H9 (cell line): ENCODE results near the gene SETDB2. TPM values are rescaled to one million over a fixed set of nuclear protein-coding genes. Genes with fewer than 3 reads are reported as not detected.

ENCODE experiments used
- DNase-seq: peaks from one replicate; pipeline ENCODE4 v3.0.0-alpha.2; 2017
- H2AFZ ChIP-seq: one replicate; pipeline ENCODE4 v1.6.1; 2013; ENCODE audit warnings: mild to moderate bottlenecking, low read length, control low read depth, moderate library complexity
- H2AK5ac ChIP-seq: 2 replicates; pipeline ENCODE4 v1.6.1; 2013; ENCODE audit warnings: low read length, control low read depth, mixed read lengths; ENCODE audit not compliant: insufficient read length
- H2BK120ac ChIP-seq: one replicate; pipeline ENCODE4 v1.6.1; 2013; ENCODE audit warnings: low read depth, mild to moderate bottlenecking, low read length, control low read depth, inconsistent platforms; ENCODE audit not compliant: poor library complexity, severe bottlenecking
- H2BK12ac ChIP-seq: 2 replicates; pipeline ENCODE4 v1.6.1; 2013; ENCODE audit warnings: low read length, control low read depth, mixed read lengths, low read depth; ENCODE audit not compliant: insufficient read length
- H2BK15ac ChIP-seq: 2 replicates; pipeline ENCODE4 v1.6.1; 2013; ENCODE audit warnings: low read depth, low read length, control low read depth
- H2BK20ac ChIP-seq: one replicate; pipeline ENCODE4 v1.6.1; 2013; ENCODE audit warnings: low read depth, mild to moderate bottlenecking, low read length, control low read depth, inconsistent platforms; ENCODE audit not compliant: poor library complexity, severe bottlenecking
- H2BK5ac ChIP-seq: 2 replicates; pipeline ENCODE4 v1.6.1; 2013; ENCODE audit warnings: low read length, control low read depth, mixed read lengths; ENCODE audit not compliant: insufficient read length
- H3K14ac ChIP-seq: 2 replicates; pipeline ENCODE4 v1.6.1; 2013; ENCODE audit warnings: low read length, control low read depth; ENCODE audit not compliant: insufficient read depth
- H3K18ac ChIP-seq: 2 replicates; pipeline ENCODE4 v1.6.1; 2013; ENCODE audit warnings: low read depth, mild to moderate bottlenecking, mixed read lengths, low read length, control low read depth; ENCODE audit not compliant: insufficient read length
- H3K23ac ChIP-seq: 2 replicates; pipeline ENCODE4 v1.6.1; 2013; ENCODE audit warnings: low read length, control low read depth, mixed read lengths, low read depth; ENCODE audit not compliant: insufficient read length
- H3K23me2 ChIP-seq: 2 replicates; pipeline ENCODE4 v1.6.1; 2013; ENCODE audit warnings: low read depth, mild to moderate bottlenecking, mixed read lengths, low read length, control low read depth; ENCODE audit not compliant: insufficient read length, poor library complexity, severe bottlenecking
- H3K27ac ChIP-seq: 2 replicates; pipeline ENCODE4 v1.5.1; 2013; ENCODE audit warnings: low read length, control low read depth, mixed read lengths, low read depth; ENCODE audit not compliant: insufficient read length
- H3K27me3 ChIP-seq: 2 replicates; pipeline ENCODE4 v1.6.1; 2013; ENCODE audit warnings: low read length, control low read depth, inconsistent platforms; ENCODE audit not compliant: insufficient read depth
- H3K4ac ChIP-seq: 2 replicates; pipeline ENCODE4 v1.6.1; 2013; ENCODE audit warnings: low read depth, mild to moderate bottlenecking, control low read depth, inconsistent platforms, low read length, moderate library complexity
- H3K4me1 ChIP-seq: 2 replicates; pipeline ENCODE4 v1.6.1; 2013; ENCODE audit warnings: low read length, control low read depth, inconsistent platforms; ENCODE audit not compliant: insufficient read depth
- H3K4me2 ChIP-seq: 2 replicates; pipeline ENCODE4 v1.6.1; 2013; ENCODE audit warnings: low read length, control low read depth, mixed read lengths; ENCODE audit not compliant: insufficient read length, insufficient read depth
- H3K56ac ChIP-seq: 2 replicates; pipeline ENCODE4 v1.6.1; 2013; ENCODE audit warnings: low read depth, mild to moderate bottlenecking, mixed read lengths, low read length, control low read depth; ENCODE audit not compliant: insufficient read length
- H3K79me1 ChIP-seq: 2 replicates; pipeline ENCODE4 v1.6.1; 2013; ENCODE audit warnings: low read depth, mild to moderate bottlenecking, moderate library complexity, low read length, control low read depth, inconsistent platforms; ENCODE audit not compliant: insufficient read depth, poor library complexity, severe bottlenecking
- H3K79me2 ChIP-seq: 2 replicates; pipeline ENCODE4 v1.6.1; 2013; ENCODE audit warnings: low read length, control low read depth, inconsistent platforms; ENCODE audit not compliant: insufficient read depth
- H3K9ac ChIP-seq: 2 replicates; pipeline ENCODE4 v1.6.1; 2013; ENCODE audit warnings: low read length, control low read depth, mixed read lengths; ENCODE audit not compliant: insufficient read length; ENCODE audit errors: extremely low read depth
- H3K9me3 ChIP-seq: one replicate; pipeline ENCODE4 v1.6.1; 2013; ENCODE audit warnings: low read depth, low read length, inconsistent platforms; ENCODE audit not compliant: control insufficient read depth
- H3T11ph ChIP-seq: one replicate; pipeline ENCODE4 v1.6.1; 2013; ENCODE audit warnings: mild to moderate bottlenecking, low read length, control low read depth, inconsistent platforms
- H4K20me1 ChIP-seq: one replicate; pipeline ENCODE4 v1.6.1; 2013; ENCODE audit not compliant: control insufficient read depth, insufficient read length, insufficient read depth
- H4K5ac ChIP-seq: 2 replicates; pipeline ENCODE4 v1.6.1; 2013; ENCODE audit warnings: low read depth, mild to moderate bottlenecking, mixed read lengths, low read length, control low read depth; ENCODE audit not compliant: insufficient read length
- H4K8ac ChIP-seq: replicated peaks from 2 replicates; pipeline ENCODE4 v1.6.1; 2013; ENCODE audit warnings: low read length, control low read depth, mixed read lengths, low read depth; ENCODE audit not compliant: insufficient read length
- H4K91ac ChIP-seq: 2 replicates; pipeline ENCODE4 v1.6.1; 2013; ENCODE audit warnings: low read depth, mild to moderate bottlenecking, moderate library complexity, mixed read lengths, low read length, control low read depth; ENCODE audit not compliant: insufficient read length
- H3K27ac Mint-ChIP-seq, 3 experiments: 2 replicates in 2 of 3; 3 replicates in 1 of 3; pipeline ENCODE4 v1.8.0; 2020 to 2021; ENCODE audit warnings: mixed read lengths in 3 of 3, mild to moderate bottlenecking in 1 of 3, moderate library complexity in 1 of 3
- H3K27me3 Mint-ChIP-seq: 2 replicates; pipeline ENCODE4 v1.8.0; 2021; ENCODE audit warnings: low read depth, mild to moderate bottlenecking, moderate library complexity, mixed read lengths
- H3K36me3 Mint-ChIP-seq, 3 experiments: 2 replicates in 2 of 3; 3 replicates in 1 of 3; pipeline ENCODE4 v1.8.0; 2020 to 2021; ENCODE audit warnings: low read depth in 3 of 3, mixed read lengths in 3 of 3; ENCODE audit not compliant: insufficient read depth in 1 of 3
- H3K4me1 Mint-ChIP-seq, 2 experiments: 2 replicates each; pipeline ENCODE4 v1.8.0; 2020; ENCODE audit warnings: mixed read lengths in 2 of 2
- H3K4me3 Mint-ChIP-seq, 2 experiments: 2 replicates in 1 of 2; 3 replicates in 1 of 2; pipeline ENCODE4 v1.8.0; 2020 to 2021; ENCODE audit warnings: mild to moderate bottlenecking in 2 of 2, mixed read lengths in 2 of 2, moderate library complexity in 1 of 2
- H3K9me3 Mint-ChIP-seq, 2 experiments: 2 replicates in 1 of 2; 3 replicates in 1 of 2; pipeline ENCODE4 v1.8.0; 2020; ENCODE audit warnings: mild to moderate bottlenecking in 2 of 2, mixed read lengths in 2 of 2, moderate library complexity in 1 of 2
- CTCF ChIP-seq: fragments of 200-600 bp; sonication (generic); conservative IDR thresholded peaks from 3 replicates; pipeline ENCODE4 v1.8.0; 2021; ENCODE audit warnings: antibody characterized with exemption, mild to moderate bottlenecking
- WGBS: extraction: QIAGEN DNeasy Blood & Tissue Kit; methylation state at CpG from one replicate; pipeline ENCODE4 v1.1.7; 2013; ENCODE audit warnings: missing lambda C conversion rate, low lambda C conversion rate, mixed read lengths; ENCODE audit not compliant: insufficient read length; ENCODE audit errors: extremely low coverage; 5-methylcytosine and 5-hydroxymethylcytosine counted together
- long read RNA-seq: library from polyadenylated mRNA; unstranded; transcript quantifications from one replicate; pipeline ENCODE4 v2.0.0, GENCODE V29; 2020
- total RNA-seq: library from RNA; stranded (reverse); gene quantifications from 2 replicates; pipeline ENCODE4 v1.2.1, GENCODE V29; 2021

Gene SETDB2
- total RNA-seq, result 4.9 and 5.7 TPM in 2 replicates
- long read RNA-seq, full-length matches to known transcripts, result 5 of 53 reads
- long read RNA-seq, partial matches to known transcripts, result 31 of 53 reads
- long read RNA-seq, other reads (novel, unspliced or antisense), result 17 of 53 reads

GRCh38 chr13:49443704-49444523 lies at the start of gene SETDB2, which contains the start of gene CAB39L:
Gene SETDB2 (plus strand): TSS chr13:49444274. CDS start chr13:49451894, 7,620 bp downstream.
Gene CAB39L (minus strand): TSS chr13:49444064. CDS start chr13:49382910, 61,154 bp downstream.
- Histone ChIP-seq H3K56ac (no peak within 1 kb of the TSS), H3K79me2 (no peaks in the 10 kb centered on the region), H3K4me2 (peak within 1 kb of the TSS; percentile 83), H2BK5ac (peak within 1 kb of the TSS; percentile 47), H4K20me1 (no peaks in the 10 kb centered on the region), H3K14ac (peak within 1 kb of the TSS; percentile 97), H3K27ac (peak within 1 kb of the TSS; percentile 74), H3K9me3 (no peaks in the 10 kb centered on the region), H3T11ph (no peak within 1 kb of the TSS), H3K9ac (peak within 1 kb of the TSS; percentile 93), H3K79me1 (no peaks in the 10 kb centered on the region), H3K23me2 (peaks cover 13% of the 10 kb centered on the region), H4K91ac (no peak within 1 kb of the TSS), H3K4me1 (no peaks in the 10 kb centered on the region), H2AK5ac (no peak within 1 kb of the TSS), H2BK15ac (no peak within 1 kb of the TSS), H2BK12ac (no peak within 1 kb of the TSS), H4K5ac (peak within 1 kb of the TSS; percentile 77), H2BK20ac (no peak within 1 kb of the TSS), H2BK120ac (no peak within 1 kb of the TSS), H3K23ac (no peak within 1 kb of the TSS), H3K18ac (peak within 1 kb of the TSS; percentile 98), H4K8ac (no peak within 1 kb of the TSS), H2AFZ (no peak within 1 kb of the TSS), H3K4ac (no peak within 1 kb of the TSS; the same call in 1 of the 2 replicates), H3K27me3 (no peaks in the 10 kb centered on the region)
- H3K4me1 Mint-ChIP-seq, result peaks cover 13 to 26% of the 10 kb centered on the region in 2 experiments; a peak in 3 of 4 replicates
- peak within 1 kb of the TSS; percentile 93 for H3K4me3 Mint-ChIP-seq
- H3K9me3 Mint-ChIP-seq, result no peaks in the 10 kb centered on the region; a peak in 2 of 5 replicates
- TF ChIP-seq CTCF, result peak; percentile 46; the same call in 1 of the 3 replicates
- peaks cover 0 to 1% (median 0%) of the 10 kb centered on the region in 3 experiments; a peak in 2 of 7 replicates for H3K36me3 Mint-ChIP-seq
- peak; percentile 100 for DNase-seq
- no peaks in the 10 kb centered on the region for H3K27me3 Mint-ChIP-seq
- no CpG with 5 or more reads among the region's 53 CpGs for WGBS
- peak within 1 kb of the TSS; percentile 99 for H3K27ac Mint-ChIP-seq
